Keratinocyte (primary cell): ENCODE data around the gene ICAM4.

Experiments
- EZH2 ChIP-seq: IDR thresholded peaks from one replicate; pipeline ENCODE4 v1.6.1; 2012; ENCODE audit warnings: inconsistent platforms, mild to moderate bottlenecking, low read length, moderate library complexity
- TF ChIP-seq, protein P1 (sequence below), 3 experiments: IDR thresholded peaks in 1 of 3; conservative IDR thresholded peaks in 1 of 3; optimal IDR thresholded peaks in 1 of 3; 2 replicates in 2 of 3; 3 replicates in 1 of 3; pipeline versions ENCODE3 to v1.5.1; 2011; ENCODE audit warnings: low read length in 3 of 3, mild to moderate bottlenecking in 3 of 3, moderate library complexity in 2 of 3, control low read depth in 1 of 3, inconsistent platforms in 1 of 3; ENCODE audit not compliant: insufficient read depth in 2 of 3; ENCODE audit errors: extremely low read depth in 1 of 3

- no peak for TF ChIP-seq EZH2
- TF ChIP-seq, protein P1, sequence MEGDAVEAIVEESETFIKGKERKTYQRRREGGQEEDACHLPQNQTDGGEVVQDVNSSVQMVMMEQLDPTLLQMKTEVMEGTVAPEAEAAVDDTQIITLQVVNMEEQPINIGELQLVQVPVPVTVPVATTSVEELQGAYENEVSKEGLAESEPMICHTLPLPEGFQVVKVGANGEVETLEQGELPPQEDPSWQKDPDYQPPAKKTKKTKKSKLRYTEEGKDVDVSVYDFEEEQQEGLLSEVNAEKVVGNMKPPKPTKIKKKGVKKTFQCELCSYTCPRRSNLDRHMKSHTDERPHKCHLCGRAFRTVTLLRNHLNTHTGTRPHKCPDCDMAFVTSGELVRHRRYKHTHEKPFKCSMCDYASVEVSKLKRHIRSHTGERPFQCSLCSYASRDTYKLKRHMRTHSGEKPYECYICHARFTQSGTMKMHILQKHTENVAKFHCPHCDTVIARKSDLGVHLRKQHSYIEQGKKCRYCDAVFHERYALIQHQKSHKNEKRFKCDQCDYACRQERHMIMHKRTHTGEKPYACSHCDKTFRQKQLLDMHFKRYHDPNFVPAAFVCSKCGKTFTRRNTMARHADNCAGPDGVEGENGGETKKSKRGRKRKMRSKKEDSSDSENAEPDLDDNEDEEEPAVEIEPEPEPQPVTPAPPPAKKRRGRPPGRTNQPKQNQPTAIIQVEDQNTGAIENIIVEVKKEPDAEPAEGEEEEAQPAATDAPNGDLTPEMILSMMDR (optimal IDR thresholded peaks at IDR 0.05 in 1 of 3, IDR thresholded peaks at IDR 0.05 in 1 of 3, conservative IDR thresholded peaks at IDR 0.05 in 1 of 3; ENCODE audit: extremely low read depth in 1 of 3, insufficient read depth in 2 of 3, low read length in 3 of 3), result no peak
These were observed 34.7 kb upstream of the ICAM4 start, which contains the start of gene MRPL4 for GRCh38 chr19:10251792-10252694.
